GM10248 (cell line): ENCODE data around the gene TMEM86B.

ENCODE experiments used
- CTCF ChIA-PET: fragments of 300-600 bp; sonication (Branson Sonifier 250); formaldehyde crosslinking; extraction: SDS; loops from one replicate; lab custom pipeline; 2021; ENCODE audit warnings: antibody characterized with exemption; lab: Yijun Ruan, JAX
- POLR2A ChIA-PET: fragments of 350-650 bp; sonication (Branson Sonifier 250); formaldehyde crosslinking; extraction: SDS; loops from one replicate; lab custom pipeline; 2020; ENCODE audit warnings: antibody characterized with exemption; lab: Yijun Ruan, JAX
- DNase-seq: peaks from one replicate; pipeline ENCODE4 v3.0.0; 2012; ENCODE audit errors: extremely low spot score
- CTCF ChIP-seq: IDR thresholded peaks from 2 replicates; pipeline ENCODE4 v1.5.1; 2012; ENCODE audit warnings: mild to moderate bottlenecking, low read depth; ENCODE audit errors: extremely low read depth, missing control alignments, control extremely low read depth

Gene TMEM86B

DNA sequence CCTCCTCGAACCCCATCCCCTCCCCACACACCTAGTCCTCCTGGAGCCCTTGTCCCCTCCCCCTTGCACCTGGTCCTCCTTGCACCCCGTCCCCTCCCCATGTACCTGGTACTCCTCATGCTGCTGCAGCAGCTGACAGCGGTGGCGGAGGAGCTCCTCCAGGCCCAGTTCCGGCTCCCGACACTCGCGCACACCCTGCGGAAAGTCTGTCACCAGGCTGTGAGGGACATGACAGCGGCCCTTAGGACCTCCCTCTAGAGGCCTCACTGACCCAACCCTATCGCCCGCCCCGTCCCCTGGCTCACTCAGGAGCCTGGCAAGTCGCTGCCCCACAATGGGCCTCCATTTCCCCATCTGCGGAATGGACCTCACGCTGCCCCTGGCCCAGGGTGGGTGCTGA lies 36.6 kb upstream of the TMEM86B start:
- POLR2A ChIA-PET = no interaction called here
- no peak for TF ChIP-seq CTCF
- DNase-seq = no peak
- CTCF ChIA-PET = no interaction called here

DNA sequence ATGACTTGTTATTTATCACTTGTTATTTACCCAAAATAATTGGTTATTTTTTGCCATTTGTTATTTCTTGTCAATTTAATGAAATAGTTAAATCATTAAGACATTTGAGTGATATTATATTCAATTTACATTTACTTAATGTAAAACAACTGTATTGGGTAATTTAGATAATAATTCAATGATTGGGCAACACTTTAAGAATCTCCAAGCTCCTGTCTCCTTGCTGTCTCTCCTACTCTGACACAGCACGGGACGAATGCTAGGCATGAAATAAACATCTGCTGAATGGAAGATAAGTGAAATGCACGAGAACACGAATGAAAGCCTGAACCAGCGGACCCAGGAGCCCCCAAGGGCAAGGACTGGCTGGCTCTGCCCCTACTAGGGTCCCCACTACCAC lies 36.0 kb upstream of the TMEM86B start:
- POLR2A ChIA-PET = no interaction called here
- DNase-seq = no peak
- no peak for TF ChIP-seq CTCF
- CTCF ChIA-PET = no interaction called here

DNA sequence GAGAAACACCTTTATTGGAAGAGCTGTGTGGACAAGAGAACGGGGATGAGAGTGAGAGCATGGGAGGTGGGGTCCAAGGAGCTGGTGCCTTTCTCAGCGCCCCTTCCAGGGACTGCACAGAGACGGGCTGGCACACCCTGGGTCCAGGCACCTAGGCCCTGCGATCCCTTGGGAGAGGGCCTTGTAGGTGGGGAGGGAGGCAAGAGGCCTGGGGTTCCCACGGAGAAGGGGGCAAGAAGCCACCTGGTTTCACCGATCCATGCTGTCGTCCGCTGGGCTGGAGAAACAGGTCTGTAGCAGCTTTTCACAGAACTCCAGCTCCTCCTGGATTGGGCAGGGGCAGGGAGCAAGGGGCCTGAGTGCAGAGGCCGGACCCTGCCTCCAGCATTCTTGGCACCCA lies 33.8 kb upstream of the TMEM86B start:
- DNase-seq = no peak
- CTCF ChIA-PET = interaction anchor here (1.0 to 2.3 kb wide), 4 partner anchors 16 to 381 kb away, joined by 3 to 6 read pairs (median 3); no protein-coding TSS in a partner anchor
- POLR2A ChIA-PET = no interaction called here
- TF ChIP-seq CTCF = no peak

DNA sequence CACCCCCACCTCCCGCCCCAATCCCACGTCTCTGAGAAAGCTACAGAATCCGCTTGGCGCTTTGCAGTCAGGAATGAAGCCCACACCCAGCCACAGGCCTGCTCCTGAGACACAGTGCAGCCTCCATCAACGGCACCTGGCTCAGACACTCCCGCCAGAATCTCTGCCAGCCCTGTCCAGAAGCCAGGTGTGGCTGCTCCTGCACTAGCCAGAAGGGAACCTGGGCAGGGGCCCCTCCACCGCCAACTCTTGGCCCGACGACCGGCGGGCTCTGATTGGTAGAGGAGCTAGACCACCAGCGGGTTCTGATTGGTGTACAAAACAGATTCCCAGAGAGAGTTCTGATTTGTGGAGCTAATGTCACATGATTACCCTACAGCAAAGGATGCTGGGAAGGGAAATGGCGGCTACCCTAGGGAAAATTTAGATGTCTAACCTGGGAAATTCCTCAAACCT lies 33.1 kb upstream of the TMEM86B start:
- ChIA-PET CTCF (interaction anchor here (0.7 to 1.1 kb wide), 3 partner anchors 8 to 380 kb away, joined by 3 read pairs; no protein-coding TSS in a partner anchor), POLR2A (no interaction called here)
- TF ChIP-seq CTCF = no peak
- DNase-seq = no peak

- no peak for DNase-seq
- CTCF ChIA-PET = interaction anchor here (1.1 to 2.1 kb wide), 7 partner anchors 9 to 244 kb away, joined by 3 to 5 read pairs (median 5); no protein-coding TSS in a partner anchor
- POLR2A ChIA-PET = interaction anchor here (0.7 to 2.1 kb wide), 4 partner anchors 17 to 148 kb away, joined by 4 to 14 read pairs (median 8); partner anchors contain the start of gene UBE2S
- no peak for TF ChIP-seq CTCF
Observed at GRCh38 chr19:55259540-55260210, 31.1 kb upstream of the TMEM86B start.

GRCh38 chr19:55258828-55259539 lies 30.4 kb upstream of the TMEM86B start, which contains the start of gene PPP6R1:
Gene PPP6R1, minus strand, starts transcription at chr19:55259017. Its CDS starts 11,914 bp downstream, at chr19:55247103.
- ChIA-PET POLR2A (interaction anchor here (0.8 to 2.1 kb wide), 3 partner anchors 18 to 148 kb away, joined by 4 to 8 read pairs (median 7); partner anchors contain the start of gene UBE2S), CTCF (interaction anchor here (1.1 to 2.1 kb wide), 6 partner anchors 8 to 245 kb away, joined by 3 to 5 read pairs (median 5); no protein-coding TSS in a partner anchor)
- peak; percentile 97 for DNase-seq
- TF ChIP-seq CTCF = no peak
